ENCODE results near the gene C2CD3.
A peak's percentile ranks its signal among the peaks of the same experiment; 100 is the strongest.

Gene C2CD3

DNA sequence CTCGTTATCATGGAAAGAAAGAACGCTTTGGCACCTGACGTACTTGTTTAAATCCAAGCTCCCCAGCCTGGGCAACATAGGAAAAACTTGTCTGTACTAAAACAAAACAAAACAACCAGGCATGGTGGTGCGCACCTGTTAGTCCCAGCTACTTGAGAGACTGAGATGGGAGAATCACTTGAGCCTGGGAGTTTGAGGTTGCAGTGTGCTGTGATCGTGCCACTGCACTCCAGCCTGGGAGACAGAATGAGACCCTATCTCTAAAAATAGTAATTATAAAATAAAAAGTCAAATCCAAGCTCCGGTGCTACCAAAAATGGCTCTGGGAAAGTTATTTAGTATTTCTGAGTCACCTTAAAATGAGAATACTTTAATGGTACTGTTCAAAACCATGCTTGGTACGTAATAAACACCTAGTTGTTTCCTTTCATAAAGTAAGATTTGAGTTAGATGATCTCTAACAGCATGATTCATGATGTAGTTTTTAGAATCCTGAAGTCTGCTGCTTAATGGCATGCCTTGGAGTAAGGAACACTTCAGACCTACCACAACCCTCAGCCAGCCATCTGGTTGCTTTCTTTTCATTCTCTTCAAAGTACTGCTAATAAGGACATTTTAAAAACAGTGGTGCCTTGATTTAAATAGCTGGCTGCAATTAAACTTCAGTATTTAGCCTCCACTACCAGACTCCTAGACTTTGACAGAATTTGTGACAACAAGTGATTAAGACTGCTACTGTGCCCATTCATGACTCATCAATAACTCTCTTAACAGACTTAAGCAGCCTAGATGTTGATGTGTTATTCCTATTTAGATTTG lies 8.6 kb upstream of the C2CD3 start:
- TF ChIP-seq, protein P1, sequence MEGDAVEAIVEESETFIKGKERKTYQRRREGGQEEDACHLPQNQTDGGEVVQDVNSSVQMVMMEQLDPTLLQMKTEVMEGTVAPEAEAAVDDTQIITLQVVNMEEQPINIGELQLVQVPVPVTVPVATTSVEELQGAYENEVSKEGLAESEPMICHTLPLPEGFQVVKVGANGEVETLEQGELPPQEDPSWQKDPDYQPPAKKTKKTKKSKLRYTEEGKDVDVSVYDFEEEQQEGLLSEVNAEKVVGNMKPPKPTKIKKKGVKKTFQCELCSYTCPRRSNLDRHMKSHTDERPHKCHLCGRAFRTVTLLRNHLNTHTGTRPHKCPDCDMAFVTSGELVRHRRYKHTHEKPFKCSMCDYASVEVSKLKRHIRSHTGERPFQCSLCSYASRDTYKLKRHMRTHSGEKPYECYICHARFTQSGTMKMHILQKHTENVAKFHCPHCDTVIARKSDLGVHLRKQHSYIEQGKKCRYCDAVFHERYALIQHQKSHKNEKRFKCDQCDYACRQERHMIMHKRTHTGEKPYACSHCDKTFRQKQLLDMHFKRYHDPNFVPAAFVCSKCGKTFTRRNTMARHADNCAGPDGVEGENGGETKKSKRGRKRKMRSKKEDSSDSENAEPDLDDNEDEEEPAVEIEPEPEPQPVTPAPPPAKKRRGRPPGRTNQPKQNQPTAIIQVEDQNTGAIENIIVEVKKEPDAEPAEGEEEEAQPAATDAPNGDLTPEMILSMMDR (IDR thresholded peaks at IDR 0.05; ENCODE audit: low read length, missing control alignments), result no peak

DNA sequence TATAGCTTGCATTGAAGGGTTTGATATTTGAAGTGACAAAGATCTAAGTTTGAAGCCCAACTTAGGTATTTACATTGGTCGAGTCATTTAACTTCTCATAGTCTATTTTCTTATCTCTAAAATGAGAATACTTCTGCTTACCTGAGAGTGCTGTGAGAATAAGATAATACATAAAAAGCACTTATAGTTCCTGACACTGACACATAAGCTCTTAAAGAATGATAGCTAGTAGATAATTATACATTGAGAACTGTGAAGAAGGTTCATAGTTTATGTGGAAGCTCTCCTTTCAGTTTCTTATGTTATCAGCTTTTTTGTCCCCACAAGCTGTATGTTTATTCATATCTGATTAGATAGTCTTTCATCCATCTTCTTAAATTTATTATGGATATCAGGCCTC lies 5.1 kb upstream of the C2CD3 start:
- TF ChIP-seq, protein P1 (IDR thresholded peaks at IDR 0.05; ENCODE audit: low read length, missing control alignments), result no peak
- DNase-seq (ENCODE audit: low read depth), result no peak
- H3K4me3 ChIP-seq (replicated peaks; ENCODE audit: low read depth, low read length), result no peak overlapping the region

More for the DNA sequence above, 8.6 kb upstream of the C2CD3 start:
- no peak for DNase-seq (ENCODE audit: low read depth)
- H3K4me3 ChIP-seq (replicated peaks; ENCODE audit: low read depth, low read length), result no peak overlapping the region

DNA sequence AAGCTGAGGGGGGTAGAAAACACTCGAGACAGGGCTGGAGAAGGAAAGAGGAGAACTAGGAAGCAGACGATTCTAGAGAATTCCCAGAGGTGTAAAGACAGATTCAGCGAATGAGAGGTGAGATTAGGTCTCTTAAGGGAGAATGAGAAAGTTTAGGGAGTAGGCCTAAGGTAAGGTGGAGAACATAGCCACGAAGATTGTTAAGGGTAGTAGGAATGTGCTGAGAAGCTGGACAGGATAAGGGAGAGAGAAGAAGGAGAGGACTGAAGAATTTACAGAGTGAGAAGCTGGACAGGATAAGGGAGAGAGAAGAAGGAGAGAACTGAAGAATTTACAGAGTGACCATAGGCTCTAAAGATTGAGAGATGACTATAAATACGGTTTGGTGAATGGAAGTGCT lies 1.2 kb upstream of the C2CD3 start:
- DNase-seq (ENCODE audit: low read depth), result no peak
- TF ChIP-seq, protein P1 (IDR thresholded peaks at IDR 0.05; ENCODE audit: low read length, missing control alignments), result no peak
- H3K4me3 ChIP-seq (replicated peaks; ENCODE audit: low read depth, low read length), result peak overlapping the region; percentile 87

DNA sequence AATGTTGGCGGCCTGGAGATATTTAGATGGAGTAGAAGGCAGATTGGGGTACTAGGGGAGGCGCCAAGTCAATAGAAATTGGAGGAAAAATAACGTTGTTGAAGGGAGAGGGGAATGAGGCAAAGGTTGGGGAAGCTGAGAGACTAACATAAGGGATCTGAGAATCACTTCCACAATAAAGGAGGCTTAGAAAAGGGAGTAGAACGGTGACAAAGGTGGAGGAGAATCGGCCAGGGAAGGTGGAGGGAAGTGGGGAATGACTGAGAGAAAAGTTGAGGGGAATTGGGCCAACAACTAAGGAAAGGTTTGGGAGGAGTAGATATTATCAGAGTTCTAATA lies 797 bp upstream of the C2CD3 start:
- DNase-seq (ENCODE audit: low read depth), result no peak
- TF ChIP-seq, protein P1 (IDR thresholded peaks at IDR 0.05; ENCODE audit: low read length, missing control alignments), result no peak
- peak overlapping the region; percentile 87 for H3K4me3 ChIP-seq (replicated peaks; ENCODE audit: low read depth, low read length)

DNA sequence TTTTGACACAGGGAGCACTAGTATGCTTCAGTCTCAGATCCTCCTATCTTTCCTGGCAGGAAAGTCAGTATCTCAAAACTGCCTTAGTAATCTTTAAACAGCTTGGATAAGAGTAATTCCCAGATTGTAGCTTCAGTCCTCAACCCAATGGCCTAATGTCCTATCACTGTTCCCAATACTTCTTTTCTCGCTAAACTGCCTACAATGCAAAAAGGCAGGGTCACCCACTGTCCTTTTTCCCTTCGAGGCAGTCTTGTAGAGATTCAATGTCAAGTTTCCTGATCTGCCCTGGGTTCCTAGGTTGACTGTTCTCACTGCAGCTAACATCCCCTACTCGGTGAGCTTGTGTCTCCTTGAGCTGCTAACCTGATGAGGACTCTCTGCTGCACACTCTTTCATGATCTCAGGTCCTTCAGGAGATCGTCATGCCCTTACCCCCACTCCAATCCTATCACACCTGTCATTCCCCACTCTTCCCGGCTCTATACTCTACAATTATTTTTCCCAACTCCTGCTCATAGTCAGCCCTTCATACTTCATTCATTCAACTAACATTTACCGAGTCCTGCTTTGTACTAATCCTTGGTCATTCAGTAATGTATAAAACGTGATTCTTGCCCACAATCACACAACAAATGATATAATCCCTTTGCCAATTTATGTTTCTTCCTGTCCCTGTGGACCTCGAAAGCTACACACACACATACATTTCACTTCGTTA lies 904 bp downstream of the C2CD3 start:
- H3K4me3 ChIP-seq (replicated peaks; ENCODE audit: low read depth, low read length), result peak overlapping the region; percentile 87
- TF ChIP-seq, protein P1 (IDR thresholded peaks at IDR 0.05; ENCODE audit: low read length, missing control alignments), result no peak
- DNase-seq (ENCODE audit: low read depth), result no peak

DNA sequence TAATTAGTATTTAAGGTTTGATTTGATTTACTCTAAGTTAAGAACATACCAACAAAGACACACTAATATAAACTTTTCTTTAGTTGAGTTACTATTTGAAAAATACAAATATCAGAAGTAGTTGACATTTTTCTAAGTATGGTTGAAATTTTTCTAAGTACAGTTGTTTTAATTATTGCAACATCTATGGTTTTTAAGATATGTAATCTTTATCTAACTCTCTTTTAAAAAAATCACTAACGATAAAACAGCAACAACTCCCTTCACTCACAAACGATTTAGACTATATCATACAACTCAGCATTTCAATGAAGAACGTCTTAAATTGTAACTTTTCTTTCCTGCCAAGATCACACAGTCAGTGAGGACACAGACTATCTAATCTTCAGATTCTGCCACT lies 2.0 kb downstream of the C2CD3 start:
- DNase-seq (ENCODE audit: low read depth), result no peak
- no peak overlapping the region for H3K4me3 ChIP-seq (replicated peaks; ENCODE audit: low read depth, low read length)
- TF ChIP-seq, protein P1 (IDR thresholded peaks at IDR 0.05; ENCODE audit: low read length, missing control alignments), result no peak
